Trophoblast cell (in vitro differentiated cells and primary cell): Measurements from ENCODE around the gene BMPER.

Source experiments
- DNase-seq, 2 donors: peaks; one replicate each; pipeline ENCODE4 v3.0.0-alpha.2; 2016
- H2AFZ ChIP-seq: 2 replicates; pipeline ENCODE4 v1.6.1; 2013; ENCODE audit warnings: low read length, moderate library complexity, mild to moderate bottlenecking; ENCODE audit not compliant: insufficient read depth, poor library complexity
- H2AK5ac ChIP-seq: 2 replicates; pipeline ENCODE4 v1.6.1; 2013; ENCODE audit warnings: mild to moderate bottlenecking, low read length
- H2BK120ac ChIP-seq: 2 replicates; pipeline ENCODE4 v1.6.1; 2013; ENCODE audit warnings: low read length, mild to moderate bottlenecking, moderate library complexity; ENCODE audit not compliant: insufficient read depth, poor library complexity
- H2BK12ac ChIP-seq: 2 replicates; pipeline ENCODE4 v1.6.1; 2013; ENCODE audit warnings: mild to moderate bottlenecking, low read length, moderate library complexity
- H2BK5ac ChIP-seq: 2 replicates; pipeline ENCODE4 v1.6.1; 2013; ENCODE audit warnings: low read length, low read depth, moderate library complexity, mild to moderate bottlenecking; ENCODE audit not compliant: poor library complexity
- H3K14ac ChIP-seq: 2 replicates; pipeline ENCODE4 v1.6.1; 2013; ENCODE audit warnings: mild to moderate bottlenecking, low read length
- H3K18ac ChIP-seq: 2 replicates; pipeline ENCODE4 v1.6.1; 2013; ENCODE audit warnings: mild to moderate bottlenecking, low read length
- H3K23ac ChIP-seq: 2 replicates; pipeline ENCODE4 v1.6.1; 2013; ENCODE audit warnings: low read length
- H3K27ac ChIP-seq: 2 replicates; pipeline ENCODE4 v1.5.1; 2013; ENCODE audit warnings: low read depth, mild to moderate bottlenecking, inconsistent platforms, low read length, moderate library complexity
- H3K27me3 ChIP-seq: 2 replicates; pipeline ENCODE4 v1.6.1; 2013; ENCODE audit warnings: inconsistent platforms, mild to moderate bottlenecking, low read length, moderate library complexity; ENCODE audit not compliant: insufficient read depth
- H3K36me3 ChIP-seq, 2 experiments: 1 replicate in 1 of 2; 2 replicates in 1 of 2; pipeline ENCODE4 v1.6.1; 2013; ENCODE audit warnings: low read length in 2 of 2, mild to moderate bottlenecking in 2 of 2, moderate library complexity in 1 of 2; ENCODE audit not compliant: insufficient read depth in 2 of 2, control insufficient read depth in 1 of 2
- H3K4ac ChIP-seq: 2 replicates; pipeline ENCODE4 v1.6.1; 2013; ENCODE audit warnings: low read depth, mild to moderate bottlenecking, low read length, moderate library complexity
- H3K4me1 ChIP-seq, 2 experiments: 1 replicate in 1 of 2; 2 replicates in 1 of 2; pipeline ENCODE4 v1.6.1; 2013; ENCODE audit warnings: low read length in 2 of 2, mild to moderate bottlenecking in 2 of 2, moderate library complexity in 1 of 2; ENCODE audit not compliant: insufficient read depth in 2 of 2, control insufficient read depth in 1 of 2
- H3K4me2 ChIP-seq: 2 replicates; pipeline ENCODE4 v1.6.1; 2013; ENCODE audit warnings: inconsistent platforms, mild to moderate bottlenecking, low read length, moderate library complexity
- H3K4me3 ChIP-seq: 2 replicates; pipeline ENCODE4 v1.5.1; 2013; ENCODE audit warnings: mild to moderate bottlenecking, low read depth, low read length, inconsistent platforms
- H3K79me1 ChIP-seq: one replicate; pipeline ENCODE4 v1.6.1; 2013; ENCODE audit warnings: low read length
- H3K79me2 ChIP-seq: 2 replicates; pipeline ENCODE4 v1.6.1; 2013; ENCODE audit warnings: low read length, mild to moderate bottlenecking; ENCODE audit not compliant: control insufficient read depth, insufficient read depth, poor library complexity
- H3K9ac ChIP-seq: 2 replicates; pipeline ENCODE4 v1.6.1; 2013; ENCODE audit warnings: mild to moderate bottlenecking, low read length
- H3K9me3 ChIP-seq: 2 replicates; pipeline ENCODE4 v1.6.1; 2013; ENCODE audit warnings: low read depth, mild to moderate bottlenecking, control low read depth, inconsistent platforms, low read length; ENCODE audit not compliant: insufficient read depth
- H4K12ac ChIP-seq: 2 replicates; pipeline ENCODE4 v1.6.1; 2013; ENCODE audit warnings: low read depth, mild to moderate bottlenecking, low read length, moderate library complexity
- H4K8ac ChIP-seq: 2 replicates; pipeline ENCODE4 v1.6.1; 2013; ENCODE audit warnings: low read depth, mild to moderate bottlenecking, low read length, moderate library complexity
- H4K91ac ChIP-seq: one replicate; pipeline ENCODE4 v1.6.1; 2013; ENCODE audit warnings: low read depth, mild to moderate bottlenecking, low read length, moderate library complexity
- WGBS: extraction: QIAGEN DNeasy Blood & Tissue Kit; methylation state at CpG from one replicate; pipeline ENCODE4 v1.1.7; 2013; ENCODE audit warnings: missing lambda C conversion rate; ENCODE audit not compliant: insufficient read length, insufficient coverage; ENCODE audit errors: extremely low coverage; 5-methylcytosine and 5-hydroxymethylcytosine counted together

Gene BMPER

DNA sequence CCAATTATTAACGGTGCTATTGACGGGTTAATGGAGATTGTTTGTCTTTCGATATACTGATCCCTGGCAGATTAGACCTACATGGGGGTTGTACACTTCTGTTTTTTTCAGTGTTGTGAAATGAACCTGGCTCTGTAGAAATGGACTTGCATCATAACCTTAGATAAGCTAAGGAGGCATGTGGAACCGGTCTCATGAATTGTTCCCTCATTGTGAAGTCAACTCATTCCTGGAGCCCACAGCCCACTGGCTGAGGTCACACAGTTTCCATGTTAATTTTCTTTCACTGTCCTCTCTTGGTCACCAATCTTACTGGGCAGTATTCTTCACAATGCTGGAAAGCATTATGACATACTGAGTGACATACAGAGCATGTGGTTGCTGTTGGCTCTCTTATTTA lies 202.8 kb downstream of the BMPER start:
- no peak overlapping the region for H3K9ac ChIP-seq
- no peak overlapping the region for H2BK120ac ChIP-seq
- no peak overlapping the region for H3K4me2 ChIP-seq
- H3K27ac ChIP-seq, result no peak overlapping the region
- no peak overlapping the region for H3K4ac ChIP-seq
- no peak overlapping the region for H2AFZ ChIP-seq
- no peaks in the 10 kb centered on the region for H3K4me1 ChIP-seq
- H4K91ac ChIP-seq, result no peak overlapping the region
- no peaks in the 10 kb centered on the region for H3K79me1 ChIP-seq
- no peak overlapping the region for H4K8ac ChIP-seq
- H4K12ac ChIP-seq, result no peak overlapping the region
- no peak overlapping the region for H3K23ac ChIP-seq
- no peak overlapping the region for H2AK5ac ChIP-seq
- H2BK5ac ChIP-seq, result no peak overlapping the region
- H3K18ac ChIP-seq, result no peak overlapping the region
- H3K4me3 ChIP-seq, result no peak overlapping the region
- H3K79me2 ChIP-seq, result no peaks in the 10 kb centered on the region
- peak; percentile 89 to 98 for DNase-seq
- no peak overlapping the region for H3K14ac ChIP-seq
- no peaks in the 10 kb centered on the region for H3K9me3 ChIP-seq
- no peak overlapping the region for H2BK12ac ChIP-seq
- no CpG with 5 or more reads among the region's 4 CpGs for WGBS
- H3K27me3 ChIP-seq, result no peaks in the 10 kb centered on the region
- no peaks in the 10 kb centered on the region for H3K36me3 ChIP-seq

GRCh38 chr7:34109936-34110780 lies 204.8 kb downstream of the BMPER start:
- H3K23ac ChIP-seq, result no peak overlapping the region
- no peak overlapping the region for H2BK12ac ChIP-seq
- no CpG with 5 or more reads among the region's 8 CpGs for WGBS
- H3K9ac ChIP-seq, result no peak overlapping the region
- H3K18ac ChIP-seq, result no peak overlapping the region
- no peak overlapping the region for H3K27ac ChIP-seq
- DNase-seq, result no peak
- H4K91ac ChIP-seq, result no peak overlapping the region
- H2BK5ac ChIP-seq, result no peak overlapping the region
- no peaks in the 10 kb centered on the region for H3K36me3 ChIP-seq
- no peak overlapping the region for H3K14ac ChIP-seq
- H2AFZ ChIP-seq, result no peak overlapping the region
- H3K4me1 ChIP-seq, result no peaks in the 10 kb centered on the region
- H3K79me1 ChIP-seq, result no peaks in the 10 kb centered on the region
- H2AK5ac ChIP-seq, result no peak overlapping the region
- H3K4me3 ChIP-seq, result no peak overlapping the region
- no peaks in the 10 kb centered on the region for H3K79me2 ChIP-seq
- no peak overlapping the region for H4K12ac ChIP-seq
- no peak overlapping the region for H3K4me2 ChIP-seq
- no peak overlapping the region for H3K4ac ChIP-seq
- H3K27me3 ChIP-seq, result no peaks in the 10 kb centered on the region
- H3K9me3 ChIP-seq, result no peaks in the 10 kb centered on the region
- no peak overlapping the region for H4K8ac ChIP-seq
- no peak overlapping the region for H2BK120ac ChIP-seq

DNA sequence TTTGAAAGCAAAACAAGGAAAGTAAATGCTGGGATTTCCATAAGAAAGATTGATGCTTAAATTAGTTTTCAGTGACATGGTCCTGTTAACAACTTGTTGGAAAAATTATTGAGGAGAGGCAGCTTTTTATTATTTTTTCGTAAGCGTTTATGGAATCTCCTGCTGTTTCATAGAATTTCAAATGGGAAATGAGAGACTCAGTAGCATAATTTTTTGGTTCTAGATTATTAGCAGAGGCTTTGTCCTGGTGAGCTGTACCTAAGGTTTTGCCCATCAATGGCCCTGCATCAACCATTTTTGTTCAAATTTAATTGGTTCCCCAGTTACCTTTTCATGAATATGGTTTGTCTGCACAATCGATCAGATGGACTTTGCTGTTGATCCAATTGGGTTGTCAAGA lies 205.7 kb downstream of the BMPER start:
- Histone ChIP-seq H3K27me3 (no peaks in the 10 kb centered on the region), H3K18ac (no peak overlapping the region), H3K4ac (no peak overlapping the region), H3K36me3 (no peaks in the 10 kb centered on the region), H2AK5ac (no peak overlapping the region), H2BK12ac (no peak overlapping the region), H3K79me2 (no peaks in the 10 kb centered on the region), H4K91ac (no peak overlapping the region), H2BK120ac (no peak overlapping the region), H3K9me3 (no peaks in the 10 kb centered on the region), H3K79me1 (no peaks in the 10 kb centered on the region), H3K14ac (no peak overlapping the region), H3K23ac (no peak overlapping the region), H3K4me2 (no peak overlapping the region), H3K4me3 (no peak overlapping the region), H3K27ac (no peak overlapping the region), H4K12ac (no peak overlapping the region), H2BK5ac (no peak overlapping the region), H3K4me1 (no peaks in the 10 kb centered on the region), H4K8ac (no peak overlapping the region), H3K9ac (no peak overlapping the region), H2AFZ (no peak overlapping the region)
- DNase-seq, result no peak
- WGBS, result no CpG with 5 or more reads among the region's 3 CpGs

- H2BK5ac ChIP-seq, result no peak overlapping the region
- no peaks in the 10 kb centered on the region for H3K27me3 ChIP-seq
- no peak overlapping the region for H3K27ac ChIP-seq
- no peak overlapping the region for H3K14ac ChIP-seq
- no peak overlapping the region for H3K18ac ChIP-seq
- H3K4me2 ChIP-seq, result no peak overlapping the region
- no peak overlapping the region for H4K12ac ChIP-seq
- H2AFZ ChIP-seq, result no peak overlapping the region
- H3K4me1 ChIP-seq, result no peaks in the 10 kb centered on the region
- H3K79me2 ChIP-seq, result no peaks in the 10 kb centered on the region
- H4K8ac ChIP-seq, result no peak overlapping the region
- no peak overlapping the region for H3K4ac ChIP-seq
- DNase-seq, result no peak
- no peak overlapping the region for H2BK120ac ChIP-seq
- WGBS, result no CpG with 5 or more reads among the region's 1 CpG
- H2AK5ac ChIP-seq, result no peak overlapping the region
- no peak overlapping the region for H2BK12ac ChIP-seq
- H3K9me3 ChIP-seq, result no peaks in the 10 kb centered on the region
- no peak overlapping the region for H3K23ac ChIP-seq
- H3K79me1 ChIP-seq, result no peaks in the 10 kb centered on the region
- H3K4me3 ChIP-seq, result no peak overlapping the region
- H3K9ac ChIP-seq, result no peak overlapping the region
- H3K36me3 ChIP-seq, result no peaks in the 10 kb centered on the region
- H4K91ac ChIP-seq, result no peak overlapping the region
Measured at GRCh38 chr7:34115503-34115902, 210.2 kb downstream of the BMPER start.
